CD4-positive, alpha-beta T cell (primary cell): ENCODE measurements around the gene FAM156A. TPM values are rescaled to one million over a fixed set of nuclear protein-coding genes. Genes with fewer than 3 reads are reported as not detected.

ENCODE experiments used
- ATAC-seq: fragments of 200-7000 bp; cut with Tn5 transposase; one replicate; pipeline ENCODE4 v1.10.0; 2022; ENCODE audit warnings: mild to moderate bottlenecking; ENCODE audit not compliant: poor library complexity
- CTCF ChIA-PET: fragments of 350-600 bp; sonication (Branson Sonifier 250); formaldehyde crosslinking; loops from one replicate; lab custom pipeline; 2021; ENCODE audit warnings: antibody characterized with exemption, inconsistent platforms; lab: Charles Lee
- POLR2A ChIA-PET: fragments of 350-600 bp; sonication (Branson Sonifier 250); formaldehyde crosslinking; loops from one replicate; lab custom pipeline; 2021; ENCODE audit warnings: antibody characterized with exemption, inconsistent platforms; lab: Charles Lee
- DNase-seq, 14 experiments: peaks; one replicate each; pipeline ENCODE4 v3.0.0-alpha.2; 2013 to 2020; ENCODE audit warnings: mixed read lengths in 2 of 14
- H3K27ac ChIP-seq, 2 donors: one replicate each; pipeline versions ENCODE4 v1.5.1 to v1.7.0; 2013; ENCODE audit warnings: low read length in 2 of 2, low read depth in 1 of 2, mild to moderate bottlenecking in 1 of 2
- H3K27me3 ChIP-seq, 2 experiments: 1 replicate in 1 of 2; 2 replicates in 1 of 2; pipeline versions ENCODE4 v1.6.1 to v1.7.0; 2013; ENCODE audit warnings: low read length in 2 of 2, control low read depth in 1 of 2, mild to moderate bottlenecking in 1 of 2, moderate library complexity in 1 of 2; ENCODE audit not compliant: insufficient read depth in 2 of 2, control insufficient read depth in 1 of 2
- H3K36me3 ChIP-seq: one replicate; pipeline ENCODE4 v1.6.1; 2013; ENCODE audit warnings: low read length, control low read depth; ENCODE audit not compliant: insufficient read depth
- H3K4me1 ChIP-seq: one replicate; pipeline ENCODE4 v1.6.1; 2013; ENCODE audit warnings: low read length, control low read depth; ENCODE audit not compliant: insufficient read depth
- H3K4me3 ChIP-seq: one replicate; pipeline ENCODE4 v1.5.1; 2013; ENCODE audit warnings: mild to moderate bottlenecking, low read length, moderate library complexity
- H3K9me3 ChIP-seq, 2 experiments: 1 replicate in 1 of 2; 2 replicates in 1 of 2; pipeline versions ENCODE4 v1.6.1 to v1.7.0; 2013; ENCODE audit warnings: low read length in 2 of 2, mild to moderate bottlenecking in 2 of 2, control low read depth in 1 of 2, moderate library complexity in 1 of 2; ENCODE audit not compliant: control insufficient read depth in 1 of 2, insufficient read depth in 1 of 2
- H3K27ac Mint-ChIP-seq: one replicate; pipeline ENCODE4 v1.8.0; 2020; ENCODE audit warnings: mixed read lengths
- H3K27me3 Mint-ChIP-seq: one replicate; pipeline ENCODE4 v1.8.0; 2021; ENCODE audit warnings: mixed read lengths
- H3K36me3 Mint-ChIP-seq: one replicate; pipeline ENCODE4 v1.8.0; 2021; ENCODE audit warnings: low read depth, mixed read lengths
- H3K4me1 Mint-ChIP-seq: one replicate; pipeline ENCODE4 v1.8.0; 2021; ENCODE audit warnings: low read depth, mixed read lengths
- H3K4me3 Mint-ChIP-seq: one replicate; pipeline ENCODE4 v1.8.0; 2020; ENCODE audit warnings: mild to moderate bottlenecking, mixed read lengths
- H3K9me3 Mint-ChIP-seq: one replicate; pipeline ENCODE4 v1.8.0; 2020; ENCODE audit warnings: mixed read lengths
- intact Hi-C, 2 experiments: fragments of 100-400 bp; cut with DNase I in 1 of 2; cut with micrococcal nuclease in 1 of 2; formaldehyde crosslinking; loops; one replicate each; pipeline versions ENCODE4 v1.15.1 to v1.9.0; 2023 to 2025; cut with DNase I, micrococcal nuclease
- total RNA-seq, 174 experiments: library from RNA in 2 of 174; stranded (reverse) in 2 of 174; gene quantifications; one replicate each; pipeline ENCODE4 v1.2.3 and lab custom pipeline; 2021 to 2026
- TF ChIP-seq, protein P1 (sequence below): fragments of 200-600 bp; IDR thresholded peaks from one replicate; pipeline ENCODE4 v1.8.0; 2022; ENCODE audit warnings: antibody characterized with exemption, mild to moderate bottlenecking

Gene FAM156A
- total RNA-seq, 2 experiments from 2014 or later = 16.0 TPM

DNA sequence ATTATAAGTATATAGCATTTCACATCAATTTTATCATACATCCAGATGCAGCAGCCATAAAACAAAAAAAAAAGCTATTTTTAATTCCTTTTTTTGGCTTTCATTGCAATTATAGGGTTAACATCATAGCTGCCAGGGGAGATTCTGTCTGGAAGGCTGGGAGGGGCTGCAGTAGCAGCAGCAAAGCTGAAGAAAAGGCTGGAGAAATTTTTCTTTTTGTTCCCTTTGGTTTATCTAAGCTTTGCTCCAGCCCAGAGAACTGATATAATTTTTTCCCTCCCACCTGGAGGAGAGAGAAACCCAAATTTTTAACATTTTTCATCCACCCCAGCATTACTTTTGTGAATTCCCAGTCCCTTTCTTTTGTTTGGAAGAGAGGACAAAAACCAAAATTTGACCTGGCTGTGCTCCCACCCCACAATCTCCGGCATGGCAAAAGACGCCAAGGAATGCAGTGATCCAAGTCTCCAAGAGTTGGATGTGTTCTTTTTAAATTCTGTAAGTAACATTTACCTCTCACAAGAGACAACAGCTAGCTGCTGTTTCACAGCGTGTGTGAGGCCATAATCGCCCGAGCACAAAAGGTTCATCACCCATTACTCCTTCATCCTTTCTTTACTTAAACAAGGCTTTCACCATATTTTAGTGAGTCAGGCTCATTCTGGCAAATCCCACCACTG is 25.1 kb upstream of the FAM156A start:
- no peak overlapping the region for H3K4me3 Mint-ChIP-seq
- H3K9me3 Mint-ChIP-seq = no peaks in the 10 kb centered on the region

GRCh38 chrX:52979993-52980392 is 21.7 kb upstream of the FAM156A start:
- no peaks in the 10 kb centered on the region for H3K27me3 Mint-ChIP-seq
- H3K4me3 Mint-ChIP-seq = no peak overlapping the region
- no peaks in the 10 kb centered on the region for H3K4me1 Mint-ChIP-seq
- no peak overlapping the region for H3K27ac Mint-ChIP-seq
- Histone ChIP-seq H3K4me3 (no peak overlapping the region), H3K4me1 (no peaks in the 10 kb centered on the region), H3K27me3 (no peaks in the 10 kb centered on the region), H3K36me3 (no peaks in the 10 kb centered on the region), H3K9me3 (no peaks in the 10 kb centered on the region), H3K27ac (no peak overlapping the region)
- ChIA-PET CTCF (no interaction called here), POLR2A (no interaction called here)
- intact Hi-C loops = no loop called here
- TF ChIP-seq, protein P1, sequence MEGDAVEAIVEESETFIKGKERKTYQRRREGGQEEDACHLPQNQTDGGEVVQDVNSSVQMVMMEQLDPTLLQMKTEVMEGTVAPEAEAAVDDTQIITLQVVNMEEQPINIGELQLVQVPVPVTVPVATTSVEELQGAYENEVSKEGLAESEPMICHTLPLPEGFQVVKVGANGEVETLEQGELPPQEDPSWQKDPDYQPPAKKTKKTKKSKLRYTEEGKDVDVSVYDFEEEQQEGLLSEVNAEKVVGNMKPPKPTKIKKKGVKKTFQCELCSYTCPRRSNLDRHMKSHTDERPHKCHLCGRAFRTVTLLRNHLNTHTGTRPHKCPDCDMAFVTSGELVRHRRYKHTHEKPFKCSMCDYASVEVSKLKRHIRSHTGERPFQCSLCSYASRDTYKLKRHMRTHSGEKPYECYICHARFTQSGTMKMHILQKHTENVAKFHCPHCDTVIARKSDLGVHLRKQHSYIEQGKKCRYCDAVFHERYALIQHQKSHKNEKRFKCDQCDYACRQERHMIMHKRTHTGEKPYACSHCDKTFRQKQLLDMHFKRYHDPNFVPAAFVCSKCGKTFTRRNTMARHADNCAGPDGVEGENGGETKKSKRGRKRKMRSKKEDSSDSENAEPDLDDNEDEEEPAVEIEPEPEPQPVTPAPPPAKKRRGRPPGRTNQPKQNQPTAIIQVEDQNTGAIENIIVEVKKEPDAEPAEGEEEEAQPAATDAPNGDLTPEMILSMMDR = no peak
- ATAC-seq = no peak
- no peaks in the 10 kb centered on the region for H3K9me3 Mint-ChIP-seq
- no peaks in the 10 kb centered on the region for H3K36me3 Mint-ChIP-seq
- no peak for DNase-seq

More for the DNA sequence above, 25.1 kb upstream of the FAM156A start:
- ChIA-PET CTCF (no interaction called here), POLR2A (no interaction called here)
- ATAC-seq (no peak), DNase-seq (no peak)
- intact Hi-C loops = no loop called here
- H3K27me3 ChIP-seq = no peaks in the 10 kb centered on the region
- Mint-ChIP-seq H3K36me3 (no peaks in the 10 kb centered on the region), H3K27ac (no peak overlapping the region), H3K27me3 (no peaks in the 10 kb centered on the region), H3K4me1 (peaks cover under 1% of the 10 kb centered on the region)
- TF ChIP-seq, protein P1 = no peak
- no peaks in the 10 kb centered on the region for H3K4me1 ChIP-seq
- H3K27ac ChIP-seq = no peak overlapping the region
- H3K9me3 ChIP-seq = no peaks in the 10 kb centered on the region
- no peaks in the 10 kb centered on the region for H3K36me3 ChIP-seq
- no peak overlapping the region for H3K4me3 ChIP-seq

DNA sequence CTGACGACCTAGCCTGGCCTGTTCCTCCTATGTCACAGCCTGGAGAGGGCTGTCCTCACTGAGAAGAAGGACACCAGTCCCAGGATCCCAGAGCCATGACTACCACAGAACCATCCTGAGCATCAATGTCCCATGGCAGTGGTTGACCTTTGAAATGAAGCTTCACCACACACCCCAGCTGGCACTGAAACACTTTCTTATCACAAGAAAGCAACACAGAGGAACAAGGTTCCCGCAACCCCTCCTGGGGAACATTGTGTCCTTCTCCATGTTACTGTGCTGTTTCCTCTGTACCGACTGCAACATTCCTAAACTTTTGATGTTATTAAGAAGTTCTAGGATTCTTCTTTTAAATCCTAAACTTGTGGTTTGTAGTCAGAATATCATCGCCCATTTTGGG is 21.2 kb upstream of the FAM156A start:
- Mint-ChIP-seq H3K36me3 (no peaks in the 10 kb centered on the region), H3K4me3 (no peak overlapping the region), H3K9me3 (no peaks in the 10 kb centered on the region), H3K27me3 (no peaks in the 10 kb centered on the region), H3K4me1 (no peaks in the 10 kb centered on the region), H3K27ac (no peak overlapping the region)
- H3K27ac ChIP-seq = no peak overlapping the region
- TF ChIP-seq, protein P1 = no peak
- no peaks in the 10 kb centered on the region for H3K27me3 ChIP-seq
- H3K36me3 ChIP-seq = no peaks in the 10 kb centered on the region
- CTCF ChIA-PET = no interaction called here
- ATAC-seq (no peak), DNase-seq (no peak)
- no peaks in the 10 kb centered on the region for H3K4me1 ChIP-seq
- no peaks in the 10 kb centered on the region for H3K9me3 ChIP-seq
- POLR2A ChIA-PET = no interaction called here
- intact Hi-C loops = no loop called here
- H3K4me3 ChIP-seq = no peak overlapping the region
